ENCODE data around the gene SPOCK1. TPM values are rescaled to one million over a fixed set of nuclear protein-coding genes. Genes with fewer than 3 reads are reported as not detected.

Gene SPOCK1
- total and polyA plus RNA-seq, 2 donors (not counting 3 experiments of a cell fraction or from before 2014, with no cell fraction given), result 144 to 280 TPM

DNA sequence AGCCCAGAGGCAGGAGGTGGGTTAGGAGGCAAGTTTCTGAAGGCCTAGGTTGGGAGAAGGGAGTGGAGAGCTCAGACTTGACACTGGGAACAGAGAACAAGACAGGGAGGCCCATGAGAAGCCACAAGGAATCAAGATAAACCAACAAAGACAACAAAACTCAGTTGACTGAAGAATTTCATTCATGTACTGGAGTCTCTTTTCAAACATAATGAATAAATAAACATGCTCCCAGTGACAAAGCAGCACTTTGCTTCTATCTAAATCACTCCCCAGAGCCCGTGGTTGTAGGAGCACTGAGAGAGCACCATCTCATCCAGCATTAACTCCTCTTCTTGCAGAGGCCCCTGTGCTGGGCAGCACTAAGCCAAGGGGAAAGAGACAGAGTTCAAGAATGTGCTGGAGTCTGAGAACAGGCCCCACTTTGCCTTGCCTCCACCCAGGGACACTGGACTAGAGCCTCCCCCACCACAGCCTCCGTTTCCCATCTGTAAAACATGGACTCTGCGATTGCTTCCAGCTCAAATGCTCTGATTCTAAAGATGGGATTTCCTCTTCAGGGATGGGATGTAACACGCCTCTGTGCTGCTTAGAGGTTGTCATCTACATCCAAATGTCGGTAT lies 282.0 kb downstream of the SPOCK1 start:
- DNase-seq (ENCODE audit: low read depth, low spot score), result no peak
- Histone ChIP-seq H3K9me3 (replicated peaks; ENCODE audit: control insufficient read depth, insufficient read depth, low read length) (no peaks in the 10 kb centered on the region), H3K4me3 (replicated peaks in 1 of 3; ENCODE audit: insufficient read depth in 1 of 3, low read depth in 1 of 3, low read length in 3 of 3) (no peak overlapping the region), H3K27me3 (ENCODE audit: control insufficient read depth in 2 of 2, insufficient read depth in 2 of 2, low read length in 2 of 2) (no peaks in the 10 kb centered on the region), H3K27ac (ENCODE audit: insufficient read depth, low read depth, low read length) (no peak overlapping the region), H3K9me1 (replicated peaks; ENCODE audit: control insufficient read depth, extremely low read depth, insufficient read depth, low read length) (no peaks in the 10 kb centered on the region), H3K79me2 (ENCODE audit: control insufficient read depth, insufficient read depth, low read length) (peaks cover 20% of the 10 kb centered on the region), H3K9ac (replicated peaks; ENCODE audit: extremely low read depth, insufficient read depth, low read length) (no peak overlapping the region), H3K36me3 (ENCODE audit: control insufficient read depth in 2 of 2, extremely low read depth in 1 of 2, insufficient read depth in 2 of 2, low read length in 2 of 2) (no peaks in the 10 kb centered on the region), H3K4me1 (ENCODE audit: control insufficient read depth, extremely low read depth, insufficient read depth, low read length) (no peaks in the 10 kb centered on the region), H4K20me1 (replicated peaks; ENCODE audit: control insufficient read depth, extremely low read depth, insufficient read depth, low read length) (no peaks in the 10 kb centered on the region), H3K4me2 (ENCODE audit: insufficient read depth, low read length) (no peak overlapping the region), H2AFZ (ENCODE audit: low read depth, low read length) (no peak overlapping the region)
- ChIA-PET CTCF (no interaction called here), POLR2A (no interaction called here)
- intact Hi-C loops (cut with micrococcal nuclease), result no loop called here
- dilution Hi-C loops (cut with MboI; ENCODE audit: extremely low pct_ligation_motif_present, low sequenced_read_pairs), result no loop called here
- no peak for TF ChIP-seq POLR2AphosphoS5 (IDR thresholded peaks at IDR 0.05; ENCODE audit: insufficient read depth, low read depth, low read length)
- TF ChIP-seq, protein P1, sequence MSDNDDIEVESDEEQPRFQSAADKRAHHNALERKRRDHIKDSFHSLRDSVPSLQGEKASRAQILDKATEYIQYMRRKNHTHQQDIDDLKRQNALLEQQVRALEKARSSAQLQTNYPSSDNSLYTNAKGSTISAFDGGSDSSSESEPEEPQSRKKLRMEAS (IDR thresholded peaks at IDR 0.05; ENCODE audit: insufficient read depth, insufficient read length), result no peak
- TF ChIP-seq MYC (IDR thresholded peaks at IDR 0.05; ENCODE audit: low read depth, low read length), result no peak
- TF ChIP-seq POLR2A (IDR thresholded peaks at IDR 0.05; ENCODE audit: low read depth, low read length), result no peak
- TF ChIP-seq FOS (IDR thresholded peaks at IDR 0.05; ENCODE audit: borderline replicate concordance, insufficient read depth, low read length), result no peak
- TF ChIP-seq, protein P2, sequence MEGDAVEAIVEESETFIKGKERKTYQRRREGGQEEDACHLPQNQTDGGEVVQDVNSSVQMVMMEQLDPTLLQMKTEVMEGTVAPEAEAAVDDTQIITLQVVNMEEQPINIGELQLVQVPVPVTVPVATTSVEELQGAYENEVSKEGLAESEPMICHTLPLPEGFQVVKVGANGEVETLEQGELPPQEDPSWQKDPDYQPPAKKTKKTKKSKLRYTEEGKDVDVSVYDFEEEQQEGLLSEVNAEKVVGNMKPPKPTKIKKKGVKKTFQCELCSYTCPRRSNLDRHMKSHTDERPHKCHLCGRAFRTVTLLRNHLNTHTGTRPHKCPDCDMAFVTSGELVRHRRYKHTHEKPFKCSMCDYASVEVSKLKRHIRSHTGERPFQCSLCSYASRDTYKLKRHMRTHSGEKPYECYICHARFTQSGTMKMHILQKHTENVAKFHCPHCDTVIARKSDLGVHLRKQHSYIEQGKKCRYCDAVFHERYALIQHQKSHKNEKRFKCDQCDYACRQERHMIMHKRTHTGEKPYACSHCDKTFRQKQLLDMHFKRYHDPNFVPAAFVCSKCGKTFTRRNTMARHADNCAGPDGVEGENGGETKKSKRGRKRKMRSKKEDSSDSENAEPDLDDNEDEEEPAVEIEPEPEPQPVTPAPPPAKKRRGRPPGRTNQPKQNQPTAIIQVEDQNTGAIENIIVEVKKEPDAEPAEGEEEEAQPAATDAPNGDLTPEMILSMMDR (IDR thresholded peaks at IDR 0.05; ENCODE audit: extremely low read depth in 1 of 2, insufficient read depth in 1 of 2, low read depth in 1 of 2, low read length in 2 of 2), result no peak
- TF ChIP-seq GATA2 (IDR thresholded peaks at IDR 0.05; ENCODE audit: insufficient read depth, insufficient read length, low read depth, low read length), result no peak
- TF ChIP-seq JUN (IDR thresholded peaks at IDR 0.05; ENCODE audit: borderline replicate concordance, insufficient read depth, insufficient read length, low read depth), result no peak
- TF ChIP-seq EZH2 (IDR thresholded peaks at IDR 0.05; ENCODE audit: borderline replicate concordance, low read depth, low read length, severe bottlenecking), result no peak
- no peak for FAIRE-seq
- no TSS peak for BruUV-seq (replicated peaks)

Data from endothelial cell of umbilical vein (primary cell).